NCI-H748 treated with DMSO at 0.1 percent for 48 hours (cell line): ENCODE measurements around the gene SPAG17.
A peak's percentile ranks its signal among the peaks of the same experiment; 100 is the strongest.

Experiments used
- DNase-seq: peaks from one replicate; lab custom pipeline; 2025; lab: John Stamatoyannopoulos, UW

Gene SPAG17

DNA sequence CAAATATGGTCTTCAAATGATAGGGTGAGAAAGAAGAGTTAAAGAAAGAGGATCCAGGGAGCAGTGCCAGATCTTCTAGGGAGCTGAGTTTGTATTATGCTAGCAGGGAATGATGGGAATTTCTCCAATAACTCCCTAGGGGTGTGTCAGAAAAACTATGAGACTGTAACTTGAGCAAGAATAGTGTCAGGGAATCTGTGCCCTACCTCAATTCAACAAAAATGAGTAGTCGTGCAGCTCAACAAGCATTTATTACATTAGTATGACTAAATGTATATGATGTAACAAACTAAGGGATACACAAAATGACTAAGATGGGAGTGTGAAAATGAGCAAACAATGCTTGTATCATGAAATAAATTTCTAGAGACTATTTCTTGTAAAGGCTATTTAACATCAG lies 24.2 kb downstream of the SPAG17 start:
- DNase-seq = no peak

DNA sequence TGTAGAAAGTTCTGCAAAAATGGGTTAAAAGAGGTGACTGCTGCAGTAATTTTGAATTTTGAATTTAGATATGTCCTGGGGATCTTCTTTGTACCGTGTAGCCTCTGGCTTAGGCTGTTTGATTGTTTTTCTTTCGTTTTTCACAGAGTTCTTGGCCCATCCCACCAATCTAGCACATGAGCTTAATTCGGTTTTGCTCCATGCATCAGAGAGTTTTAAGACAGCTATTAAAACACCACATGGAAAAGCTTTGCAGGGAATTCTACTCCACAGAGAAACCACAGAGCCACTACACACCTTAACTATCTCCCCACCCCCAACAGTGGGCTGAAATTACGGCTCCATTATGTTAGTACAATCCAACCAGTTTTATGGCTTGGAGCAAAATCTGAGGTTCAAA lies 25.5 kb downstream of the SPAG17 start:
- DNase-seq = no peak

DNA sequence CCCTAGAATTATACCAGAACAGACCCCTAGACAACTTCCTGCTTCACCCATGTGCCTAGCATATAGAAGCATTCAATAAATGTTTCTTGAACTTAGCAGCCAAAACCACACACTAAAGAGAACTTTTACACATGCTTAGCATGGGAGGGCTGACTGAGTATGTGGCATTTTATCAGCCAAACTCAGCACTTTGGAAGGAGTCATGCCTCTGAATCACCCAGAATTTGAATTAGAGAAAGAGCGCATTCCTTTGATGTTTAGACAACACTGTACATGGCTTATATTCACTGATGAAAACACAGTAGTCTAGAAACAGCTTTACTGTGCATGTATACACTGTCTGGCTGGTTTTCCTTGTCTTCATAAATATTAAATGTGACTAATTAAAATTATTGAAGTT lies 26.1 kb downstream of the SPAG17 start:
- no peak for DNase-seq

DNA sequence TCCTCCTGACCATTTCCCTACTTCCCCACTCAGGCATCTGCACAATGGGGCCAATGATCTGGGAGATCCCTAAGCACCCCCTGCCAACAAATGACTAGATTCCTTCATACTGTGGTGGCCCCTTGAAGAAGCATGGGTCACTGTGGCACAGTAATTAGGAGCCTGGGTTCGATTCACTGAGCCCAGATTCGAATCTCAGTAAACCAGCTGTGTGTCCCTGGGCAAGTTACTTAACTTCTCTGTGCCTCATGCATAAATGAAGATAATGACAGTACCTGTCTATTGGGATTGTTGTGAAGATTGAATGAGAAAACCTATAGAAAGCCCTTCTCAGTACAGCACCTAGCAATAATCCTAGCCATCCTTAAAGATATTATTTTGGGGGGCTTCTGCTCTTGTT lies 27.5 kb downstream of the SPAG17 start:
- DNase-seq = no peak

DNA sequence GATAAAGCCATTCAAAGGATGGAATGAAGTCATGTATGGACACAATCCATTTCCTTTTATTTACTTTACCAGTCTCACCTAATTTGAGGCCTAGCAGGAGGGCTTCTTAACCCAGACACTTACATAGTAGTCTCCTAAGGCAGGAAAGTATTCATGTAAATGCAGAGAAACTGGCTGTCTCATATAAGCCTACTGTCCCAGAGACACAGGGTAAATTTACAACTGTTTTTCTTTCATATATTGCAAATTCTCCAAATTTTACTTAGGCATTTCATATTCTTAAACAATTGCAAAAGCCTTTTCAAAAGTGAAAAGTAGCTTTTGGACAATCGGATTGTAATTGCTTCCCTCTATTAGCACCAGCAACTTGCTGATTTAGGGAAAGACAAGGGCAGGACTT lies 29.9 kb downstream of the SPAG17 start:
- DNase-seq = peak; percentile 27

DNA sequence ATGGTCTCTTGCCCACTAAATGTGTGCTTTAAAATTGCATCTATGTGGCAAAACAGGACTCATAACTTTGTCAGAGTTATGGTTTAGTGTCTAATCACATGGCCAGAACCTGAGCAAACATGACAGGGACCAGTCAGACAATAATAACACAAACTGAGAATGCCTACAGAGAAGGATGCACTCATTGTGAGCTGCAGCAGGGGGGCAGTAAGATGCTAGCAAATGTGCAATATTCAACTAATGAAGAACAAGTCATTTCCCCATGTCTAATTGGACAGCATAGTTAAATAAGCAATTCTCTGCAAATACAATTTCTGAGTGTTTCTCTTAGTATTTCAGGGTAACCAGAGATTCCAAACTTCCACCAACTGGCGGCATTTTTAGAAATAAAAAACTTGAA lies 30.8 kb downstream of the SPAG17 start:
- DNase-seq = peak; percentile 36

DNA sequence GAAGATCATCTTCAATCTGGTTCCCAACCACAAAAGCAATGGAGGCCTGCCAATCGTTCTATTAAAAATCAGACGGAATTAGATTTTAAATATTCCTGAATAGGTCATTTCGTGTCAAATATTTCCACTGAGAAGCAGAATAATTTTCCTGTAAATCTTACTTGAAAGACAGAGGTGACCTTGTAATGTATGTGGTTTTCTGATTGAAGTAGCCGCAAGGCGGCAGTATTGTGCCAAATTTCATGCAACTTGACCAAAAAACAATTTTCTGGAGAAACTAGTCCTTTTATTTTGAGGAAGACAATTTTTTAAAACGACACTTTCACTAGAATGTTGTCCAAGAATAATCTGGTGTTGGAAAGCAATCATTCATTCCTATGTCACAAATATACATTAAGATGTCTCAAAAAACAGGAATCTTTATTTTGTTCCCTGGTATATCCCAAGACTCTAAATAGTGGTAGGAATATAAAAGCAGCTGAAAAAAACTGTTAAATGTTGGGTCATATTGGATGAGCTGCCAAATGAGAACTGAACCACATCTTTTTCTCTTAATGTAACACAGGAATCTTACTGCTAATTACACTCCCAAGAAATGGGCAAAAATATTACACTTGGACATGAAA lies 33.6 kb downstream of the SPAG17 start:
- peak; percentile 52 for DNase-seq

DNA sequence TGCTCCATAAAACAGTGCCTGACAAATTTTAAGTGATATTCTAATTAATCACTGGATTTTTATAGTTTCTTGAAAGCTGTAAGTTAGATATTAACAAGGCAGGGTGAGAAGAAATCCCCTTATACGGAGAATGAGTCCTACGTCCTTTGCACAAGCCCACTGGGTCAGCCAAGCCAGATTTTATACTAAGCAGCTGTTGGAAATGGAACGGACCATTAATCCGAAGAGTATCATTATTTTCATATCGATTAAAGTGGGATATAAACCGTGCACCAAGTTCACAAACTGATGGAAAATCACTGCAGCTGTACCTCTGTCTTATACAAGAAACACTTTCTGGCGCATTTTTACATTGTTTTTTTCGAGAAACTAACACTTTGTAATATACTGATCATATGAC lies 35.2 kb downstream of the SPAG17 start:
- no peak for DNase-seq

DNA sequence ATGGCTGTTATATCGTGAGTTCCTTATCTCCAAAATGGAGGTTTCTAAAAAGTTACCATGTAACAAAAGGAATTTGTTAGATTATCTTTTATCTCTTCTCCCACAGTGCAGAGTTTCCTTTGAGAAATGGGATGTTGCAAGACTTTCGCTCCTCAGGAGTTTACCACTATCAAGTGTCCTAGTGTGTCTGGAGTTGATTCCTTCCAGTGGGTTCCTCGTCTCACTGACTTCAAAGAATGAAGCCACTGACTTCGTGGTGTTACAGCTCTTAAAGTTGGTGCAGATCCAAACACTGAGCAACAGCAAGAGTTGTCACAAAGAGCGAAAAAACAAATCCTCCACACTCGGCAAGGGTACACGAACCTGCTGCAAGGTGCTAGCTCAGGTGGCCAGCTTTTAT lies 37.0 kb downstream of the SPAG17 start:
- no peak for DNase-seq

DNA sequence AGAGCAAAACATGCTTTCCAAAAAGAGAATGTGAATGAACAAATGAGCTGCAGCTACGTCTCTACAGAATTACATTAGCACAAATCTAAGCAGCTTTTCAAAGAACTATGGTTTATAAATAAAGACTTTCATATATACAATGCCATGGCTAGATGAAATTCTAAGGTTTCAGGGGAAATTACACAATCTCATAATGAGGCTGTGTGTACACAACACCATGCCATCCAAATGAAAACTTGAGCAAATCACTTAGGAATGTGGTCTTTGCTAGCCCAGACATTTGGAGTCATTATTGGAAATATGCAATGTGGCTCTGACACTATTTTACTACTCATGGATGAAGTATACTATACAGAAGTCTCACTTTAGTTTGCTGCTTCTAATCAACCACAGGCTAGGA lies 37.5 kb downstream of the SPAG17 start:
- DNase-seq = no peak

DNA sequence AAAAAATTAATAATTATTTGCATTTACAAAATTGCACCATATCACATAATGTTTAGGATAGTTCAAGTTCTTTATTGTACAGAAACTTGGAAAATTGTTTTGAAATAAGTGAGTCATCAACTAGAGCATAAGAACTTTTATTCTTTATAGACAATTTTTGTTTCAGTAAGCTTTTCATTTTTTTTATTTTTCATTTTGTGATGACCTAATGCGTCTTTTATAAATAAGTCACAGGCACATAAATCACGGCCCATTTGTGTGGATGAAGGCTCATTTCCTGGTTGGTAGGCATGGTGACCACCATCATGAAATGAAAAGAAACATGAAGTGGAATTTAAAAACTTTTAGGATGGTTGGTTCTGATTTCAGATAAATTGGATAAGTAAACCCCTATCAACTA lies 39.3 kb downstream of the SPAG17 start:
- no peak for DNase-seq

DNA sequence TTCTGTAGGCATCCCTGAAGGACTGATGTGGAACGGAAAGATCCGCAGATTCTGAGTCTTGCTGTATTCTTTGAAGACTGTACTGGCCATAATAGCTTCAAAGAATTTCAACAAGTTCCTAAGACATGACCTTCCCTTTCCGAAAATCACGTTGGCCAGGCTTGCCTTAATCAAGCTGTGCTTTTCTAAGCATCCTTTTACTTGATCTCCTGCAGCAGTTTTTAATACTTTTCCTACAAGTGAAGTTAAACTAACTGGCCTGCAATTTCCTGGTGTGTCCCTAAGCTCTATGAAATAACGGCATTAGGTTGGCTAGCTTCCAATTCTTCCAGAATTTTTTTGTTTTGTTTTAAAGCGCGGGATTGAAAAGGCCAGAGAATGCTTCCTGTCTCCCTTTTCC lies 40.3 kb downstream of the SPAG17 start:
- DNase-seq = no peak

DNA sequence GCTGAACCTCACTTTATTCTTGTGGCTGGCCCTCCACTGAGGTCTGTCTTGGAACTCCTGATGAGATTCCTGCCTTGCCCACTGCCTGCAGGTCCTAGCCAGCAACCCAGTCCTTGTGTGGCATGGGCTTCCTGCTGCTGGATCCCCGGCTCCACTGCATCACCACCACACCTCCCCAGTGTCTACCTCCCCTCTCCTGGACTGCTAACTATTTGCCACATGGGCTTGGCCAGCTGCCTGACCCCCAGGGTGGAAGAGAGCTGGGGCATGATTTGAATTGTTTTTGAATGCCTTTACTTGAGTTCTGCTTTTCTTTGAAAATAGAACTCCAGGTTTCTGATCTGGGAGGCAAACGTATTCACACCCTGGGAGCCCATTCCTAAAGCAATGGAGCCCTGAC lies 41.2 kb downstream of the SPAG17 start:
- DNase-seq = no peak

DNA sequence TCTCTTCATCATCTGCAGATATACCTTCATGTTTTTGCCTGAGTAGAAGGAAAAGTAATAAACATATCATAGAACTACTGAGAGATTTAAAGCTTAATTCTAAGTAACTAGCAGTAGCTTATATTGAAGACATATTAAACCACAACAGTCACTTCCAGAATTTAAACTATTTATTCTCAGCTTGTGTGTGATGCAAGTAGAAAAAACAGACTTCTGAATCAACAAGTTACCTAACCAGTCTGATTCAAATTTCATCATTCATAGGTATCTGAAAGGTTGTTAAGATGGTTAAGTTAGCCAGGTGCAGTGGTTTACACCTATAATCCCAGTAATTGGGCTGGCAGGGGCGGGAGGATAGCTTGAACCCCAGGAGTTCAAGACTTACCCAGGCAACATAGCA lies 41.9 kb downstream of the SPAG17 start:
- no peak for DNase-seq

DNA sequence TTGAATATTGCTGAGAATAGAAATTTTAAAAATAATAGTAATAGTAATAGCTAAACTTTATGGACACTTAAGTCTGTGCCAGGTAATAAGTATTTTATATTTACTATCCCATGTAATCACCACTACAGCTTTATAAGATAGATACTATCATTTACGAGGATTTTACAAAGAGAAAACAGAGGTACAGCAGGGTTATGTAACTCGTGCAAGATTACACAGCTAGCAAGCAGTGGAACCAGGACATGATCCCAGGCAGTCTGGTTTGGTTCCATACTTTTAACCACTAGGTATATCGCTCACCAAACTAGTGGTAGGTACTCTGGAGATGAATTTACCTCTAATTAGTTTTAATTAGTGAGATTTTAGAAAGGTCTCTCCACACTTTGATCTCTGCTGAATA lies 42.5 kb downstream of the SPAG17 start:
- DNase-seq = no peak

DNA sequence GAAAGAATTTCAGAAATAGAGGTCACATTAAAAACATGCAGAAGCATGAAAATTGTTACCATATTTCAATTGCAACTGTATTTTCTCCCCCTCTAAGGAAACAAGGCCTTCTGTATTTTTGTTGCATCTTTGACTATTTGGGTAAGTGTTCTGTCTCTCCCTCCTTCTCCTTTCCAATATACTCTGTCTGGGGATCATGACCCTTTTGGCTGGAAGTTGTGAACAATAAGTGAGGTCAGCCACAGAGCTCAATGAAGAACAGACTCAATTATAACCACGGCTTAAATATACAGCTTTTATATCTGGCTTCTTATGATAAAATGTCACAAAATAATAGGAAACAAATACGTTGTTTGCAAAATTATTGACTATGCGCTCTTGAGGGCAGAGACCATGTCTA lies 47.1 kb downstream of the SPAG17 start:
- DNase-seq = no peak

DNA sequence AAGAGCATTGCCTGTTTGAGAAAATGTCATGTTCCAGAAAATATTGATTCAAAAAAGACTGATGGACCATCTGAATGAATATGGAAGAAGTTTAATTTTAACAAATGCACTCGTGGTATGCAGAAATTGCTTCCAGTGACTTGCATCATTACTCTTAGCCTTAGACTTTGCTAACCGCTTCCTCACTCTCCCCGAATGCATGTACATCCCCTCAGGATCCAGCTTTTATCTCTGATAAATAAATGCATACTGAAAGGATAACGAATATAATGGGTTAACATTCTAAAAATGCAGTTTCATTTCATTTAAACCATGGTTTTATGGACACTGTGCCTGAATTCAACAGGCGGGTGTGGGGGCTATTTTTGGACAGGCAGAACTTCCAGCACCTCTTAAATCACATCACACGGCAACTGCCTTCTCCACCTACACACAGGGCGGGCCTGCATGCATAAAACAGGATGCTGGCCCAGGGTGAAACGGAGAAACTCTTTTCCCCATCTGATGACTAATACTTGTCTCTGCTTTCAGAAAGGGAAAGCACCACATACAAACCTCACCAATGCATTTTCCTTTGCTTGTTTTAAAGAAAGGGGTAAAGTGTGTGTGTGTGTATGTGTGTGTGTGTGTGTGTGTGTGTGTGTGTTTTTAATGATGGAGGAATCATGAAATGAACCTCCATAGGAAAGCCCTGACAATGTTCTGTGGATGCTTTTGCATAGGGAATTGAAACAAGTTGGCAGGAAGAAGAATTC lies 48.7 kb downstream of the SPAG17 start:
- no peak for DNase-seq

DNA sequence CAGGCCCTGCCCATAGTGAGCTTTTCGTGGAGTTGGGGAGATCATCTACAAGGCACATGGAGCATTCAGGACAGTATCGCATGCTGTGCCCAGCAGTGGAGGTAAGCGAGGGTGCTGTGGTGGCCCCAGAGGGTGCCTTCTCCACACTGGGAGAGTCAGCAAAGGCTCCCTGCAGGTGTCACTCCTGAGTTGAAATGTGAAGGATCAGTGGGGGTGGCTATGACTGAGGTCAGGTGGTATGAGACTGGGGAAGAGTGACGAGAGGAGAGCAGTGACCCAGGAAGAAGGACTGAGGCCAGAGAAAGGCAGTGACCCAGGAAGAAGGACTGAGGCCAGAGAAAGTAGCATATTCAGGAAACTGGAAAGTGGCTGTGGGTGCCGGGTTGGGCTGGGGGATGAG lies 53.0 kb downstream of the SPAG17 start:
- DNase-seq = no peak

DNA sequence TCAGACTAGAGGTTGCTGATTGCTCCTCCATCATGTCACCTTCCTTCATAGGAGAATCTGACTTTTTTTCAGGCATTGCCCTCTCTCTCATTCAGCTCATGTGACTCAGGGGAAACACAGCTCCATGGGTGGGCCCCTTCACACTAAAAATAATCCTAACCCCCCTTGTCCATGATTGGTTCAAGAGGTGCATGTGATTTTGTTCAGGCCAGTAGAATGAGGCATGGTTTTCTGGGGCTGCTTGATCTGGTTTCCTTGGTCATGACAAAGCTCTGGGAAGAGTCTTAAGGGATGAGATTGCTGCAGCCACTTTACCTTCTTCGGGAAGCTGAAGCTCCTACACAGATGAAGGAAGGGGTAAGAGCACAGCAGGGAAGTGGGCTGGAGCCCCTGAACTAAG lies 56.3 kb downstream of the SPAG17 start:
- no peak for DNase-seq

DNA sequence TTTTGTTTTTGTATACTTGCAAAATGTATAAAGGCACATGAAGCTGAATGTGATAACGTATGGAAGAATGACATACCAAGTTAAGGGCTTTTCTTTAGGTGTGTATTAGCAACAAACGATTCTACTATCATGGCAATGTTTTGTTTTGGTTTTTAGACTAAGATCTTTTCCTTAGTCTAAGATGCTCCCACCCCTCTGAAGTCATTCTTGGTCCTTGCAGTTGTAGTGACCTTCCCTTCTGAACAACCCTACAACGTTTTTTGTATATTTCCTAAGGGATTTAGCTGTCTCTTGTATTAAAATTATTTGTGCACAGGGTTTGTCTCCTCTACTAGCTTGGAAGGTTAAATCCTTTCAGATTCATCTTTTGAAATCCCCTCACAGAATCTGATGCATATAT lies 61.0 kb downstream of the SPAG17 start:
- DNase-seq = no peak

DNA sequence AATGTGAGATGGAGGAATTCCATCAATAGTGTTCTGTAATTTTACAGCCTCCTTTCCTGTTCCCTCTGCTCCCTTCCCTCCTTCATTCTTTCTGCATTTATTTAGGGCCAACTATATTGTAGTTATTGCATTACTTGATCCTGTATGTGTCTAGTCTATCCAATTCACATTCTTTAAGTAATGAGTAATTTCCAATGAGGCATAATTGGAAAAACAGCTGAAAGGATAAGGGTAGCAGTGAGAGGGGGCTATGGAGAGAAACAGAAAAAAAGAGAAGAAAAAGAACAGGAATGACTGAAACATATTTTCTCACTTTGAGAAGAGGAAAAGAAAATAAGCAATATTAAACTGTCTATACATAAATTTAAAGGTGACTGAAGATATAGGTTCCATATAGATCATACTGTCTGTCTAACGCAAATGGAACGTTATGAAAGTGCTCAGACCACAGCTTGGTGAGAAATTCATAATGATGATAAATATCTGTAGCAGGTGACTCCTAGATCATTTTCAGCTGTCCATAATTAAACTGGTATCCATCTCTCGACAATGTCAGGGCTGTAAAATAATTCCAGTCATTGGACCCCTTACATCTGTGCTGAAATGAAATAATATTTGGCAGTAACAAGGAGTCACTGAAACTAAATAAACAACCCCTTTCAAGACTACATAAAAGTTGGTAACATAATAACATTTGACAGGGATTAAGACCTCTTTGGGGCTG lies 61.8 kb downstream of the SPAG17 start:
- no peak for DNase-seq

DNA sequence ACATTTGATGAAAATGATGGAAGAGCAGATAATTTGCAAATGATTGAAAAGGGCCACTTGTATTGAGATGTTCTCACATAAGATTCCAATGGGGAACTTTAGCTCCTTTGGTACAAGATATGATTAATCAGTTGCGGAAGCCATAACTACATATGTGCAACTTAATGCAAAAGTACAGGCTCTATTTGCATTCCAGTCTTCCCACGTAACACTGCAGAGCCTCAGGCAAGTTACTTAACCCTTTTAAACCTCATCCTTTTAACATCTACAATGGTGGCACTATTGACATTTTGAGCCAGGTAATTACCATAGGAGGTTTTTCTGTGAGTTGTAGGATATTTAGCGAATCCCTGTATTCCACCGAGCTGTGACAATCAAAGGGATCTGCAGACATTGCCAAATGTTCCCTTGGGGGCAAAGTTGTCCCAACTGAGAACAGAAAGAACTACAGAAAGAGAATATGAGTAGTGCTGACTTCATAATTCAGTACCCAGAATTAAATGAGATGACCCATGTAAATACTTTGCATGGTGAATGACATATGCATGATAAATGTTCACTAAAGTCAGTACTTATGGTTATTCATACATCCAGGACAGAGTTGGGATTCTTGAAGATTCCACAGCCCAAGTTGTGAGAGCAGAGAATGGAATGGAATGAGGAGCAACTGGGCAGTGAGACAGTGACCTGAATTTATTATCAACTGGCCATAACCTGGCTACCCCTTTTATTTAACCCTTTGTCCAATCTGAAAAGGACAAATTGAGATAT lies 62.6 kb downstream of the SPAG17 start:
- peak; percentile 9 for DNase-seq
